Neural cell (in vitro differentiated cells): Measurements from ENCODE around the gene POU3F2.

Source experiments
- CTCF ChIP-seq: fragments of 450-650 bp; IDR thresholded peaks from 2 replicates; pipeline ENCODE4 v1.5.1; 2014; ENCODE audit warnings: antibody characterized with exemption, mild to moderate bottlenecking, moderate library complexity; ENCODE audit not compliant: poor library complexity, severe bottlenecking
- EP300 ChIP-seq: fragments of 450-650 bp; conservative IDR thresholded peaks from 2 replicates; pipeline ENCODE4 v1.6.1; 2014; ENCODE audit warnings: antibody characterized with exemption, mild to moderate bottlenecking, moderate library complexity; ENCODE audit not compliant: poor library complexity, severe bottlenecking
- EZH2 ChIP-seq: fragments of 200-600, 300-800 bp; shearing (Covaris generic), sonication (generic); IDR thresholded peaks from 2 replicates; pipeline ENCODE4 v1.6.1; 2014; ENCODE audit warnings: antibody characterized with exemption, low read length, borderline replicate concordance, mild to moderate bottlenecking; ENCODE audit not compliant: insufficient read depth, poor library complexity, severe bottlenecking
- REST ChIP-seq: IDR thresholded peaks from 2 replicates; pipeline ENCODE4 v1.6.1; 2012; ENCODE audit warnings: borderline replicate concordance
- TAF1 ChIP-seq: IDR thresholded peaks from 2 replicates; pipeline ENCODE4 v1.6.1; 2012; ENCODE audit warnings: low read depth

GRCh38 chr6:98864497-98864896 is 30.1 kb downstream of the POU3F2 start:
- TF ChIP-seq CTCF, result no peak
- TF ChIP-seq EP300, result no peak
- TF ChIP-seq TAF1, result no peak
- no peak for TF ChIP-seq EZH2
- no peak for TF ChIP-seq REST
